HL-60/S4 treated with retinoic acid at 250 ng/mL for 4 days and 3 days (cell line): ENCODE results near the gene TTC27.
"Not testable (repeated sequence)": the region's sequence is repeated elsewhere in the genome, so short reads cannot be mapped to it uniquely, and the experiment has no call there.

Source experiments
- in situ Hi-C: fragments of 300-500 bp; cut with MboI; formaldehyde crosslinking; loops from 2 replicates; pipeline ENCODE4 v1.7.0; 2022; ENCODE audit warnings: low sequenced_read_pairs

TTC27 gene

GRCh38 chr2:32843699-32844098, 215.8 kb downstream of the TTC27 start:
- in situ Hi-C loops: no loop called here

DNA sequence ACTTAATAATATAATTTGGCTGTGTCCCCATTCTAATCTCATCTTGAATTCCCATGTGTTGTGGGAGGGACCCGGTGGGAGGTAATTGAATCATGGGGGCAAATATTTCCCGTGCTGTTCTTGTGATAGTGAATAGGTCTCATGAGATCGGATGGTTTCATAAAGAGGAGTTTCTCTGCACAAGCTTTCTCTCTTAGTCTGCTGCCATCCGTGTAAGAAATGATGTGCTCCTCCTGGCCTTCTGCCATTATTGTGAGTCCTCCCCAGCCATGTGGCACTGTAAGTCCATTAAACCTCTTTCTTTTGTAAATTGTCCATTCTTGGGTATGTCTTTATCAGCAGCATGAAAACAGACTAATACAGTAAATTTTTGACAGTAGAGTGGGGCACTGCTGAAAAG, 216.4 kb downstream of the TTC27 start:
- in situ Hi-C loops: no loop called here

DNA sequence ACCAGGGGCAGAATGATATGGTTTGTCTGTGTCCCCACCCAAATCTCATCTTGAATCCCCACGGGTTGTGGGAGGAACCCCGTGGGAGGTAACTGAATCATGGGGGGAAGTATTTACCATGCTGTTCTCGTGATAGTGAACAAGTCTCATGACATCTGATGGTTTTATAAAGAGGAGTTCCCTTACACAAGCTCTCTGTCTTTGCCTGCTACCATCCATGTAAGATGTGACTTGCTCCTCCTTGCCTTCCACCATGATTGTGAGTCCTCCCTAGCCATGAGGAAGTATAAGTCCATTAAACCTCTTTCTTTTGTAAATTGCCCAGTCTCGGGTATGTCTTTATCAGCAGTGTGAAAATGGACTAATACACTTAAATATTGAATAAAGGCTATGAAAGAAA, 218.4 kb downstream of the TTC27 start:
- in situ Hi-C loops: not testable (repeated sequence)

DNA sequence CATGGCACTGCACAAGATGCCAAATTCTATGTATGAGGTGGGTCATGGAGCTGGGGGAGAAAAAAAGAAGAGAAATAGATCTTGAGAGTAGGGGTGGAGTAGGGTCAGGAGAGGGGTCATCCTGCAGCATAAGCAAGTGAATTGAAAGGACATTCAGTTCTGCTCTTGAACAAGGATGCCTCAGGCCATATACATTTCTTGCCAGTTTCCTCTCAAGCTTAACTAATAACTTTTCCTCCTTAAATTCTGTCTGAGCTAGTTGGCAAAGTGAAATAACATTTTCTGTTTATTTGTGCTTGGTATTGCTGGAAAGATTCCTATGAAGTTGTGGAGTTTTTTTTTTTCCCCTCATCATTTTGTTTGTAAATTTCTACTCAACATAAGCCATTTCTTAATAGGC, 219.9 kb downstream of the TTC27 start:
- in situ Hi-C loops: no loop called here

DNA sequence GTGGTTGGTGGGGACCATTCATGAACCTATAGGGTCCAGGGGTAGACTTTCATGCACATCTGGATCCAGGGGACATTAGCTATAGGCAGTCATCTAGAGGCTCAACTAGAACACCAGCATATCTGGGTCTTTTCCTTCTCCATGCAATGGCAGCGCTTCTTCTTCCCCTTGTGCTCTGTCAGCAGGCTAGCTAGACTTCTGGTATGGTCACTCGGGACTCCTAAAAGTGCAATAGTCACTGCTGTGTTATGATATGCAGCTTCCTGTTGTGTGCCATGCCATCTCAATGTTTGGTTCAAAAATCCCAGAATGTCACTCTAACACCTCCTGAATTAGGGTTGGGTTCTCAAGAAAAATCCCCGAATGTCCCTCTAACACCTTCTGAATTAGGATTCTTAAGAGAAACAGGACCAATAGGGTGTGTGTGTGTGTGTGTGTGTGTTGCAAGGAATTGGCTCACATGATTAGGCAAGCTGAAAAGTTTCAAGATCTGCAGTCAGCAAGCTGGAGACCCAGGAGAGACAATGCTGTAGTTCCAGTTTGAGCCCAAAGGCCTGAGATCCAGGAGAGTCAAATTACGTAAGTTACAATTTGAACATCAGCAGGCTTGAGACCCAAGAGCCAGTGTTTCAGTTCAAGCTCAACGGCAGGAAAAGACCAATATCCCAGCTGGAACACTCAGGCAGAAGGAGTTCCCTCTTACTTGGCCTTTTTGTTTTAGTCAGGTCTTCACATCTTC, 221.8 kb downstream of the TTC27 start:
- in situ Hi-C loops: no loop called here

DNA sequence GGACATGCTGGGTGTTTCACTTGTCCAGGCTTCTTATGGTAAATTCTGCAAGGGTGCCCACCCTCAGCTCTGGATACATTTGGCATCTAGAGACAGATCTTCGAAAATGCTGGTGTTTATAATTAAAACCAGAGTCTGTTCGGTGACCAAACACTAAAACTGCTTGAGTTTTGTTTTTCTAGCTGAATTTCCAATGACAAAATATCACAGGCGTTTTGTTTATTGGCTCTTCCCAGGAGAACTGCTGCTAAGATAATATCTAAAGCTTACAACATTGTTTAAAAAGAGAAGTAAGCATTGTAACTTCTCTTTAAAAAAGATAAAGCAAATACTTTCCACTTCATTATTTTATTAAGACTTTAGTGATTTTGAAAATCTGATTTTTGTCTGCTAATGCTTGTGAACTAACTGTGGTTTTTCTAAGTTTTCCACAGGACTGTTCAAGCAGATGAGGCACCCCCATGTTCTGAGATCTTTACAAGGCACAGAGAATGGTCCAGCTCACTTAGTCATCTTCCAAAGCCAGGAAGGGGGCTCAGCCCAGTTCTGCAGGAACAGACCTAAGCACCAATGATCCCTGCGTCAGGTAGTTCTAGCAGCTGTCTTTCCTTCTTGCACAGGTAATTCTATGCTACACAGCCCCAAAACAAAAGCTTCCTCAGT, 224.1 kb downstream of the TTC27 start:
- in situ Hi-C loops: no loop called here

DNA sequence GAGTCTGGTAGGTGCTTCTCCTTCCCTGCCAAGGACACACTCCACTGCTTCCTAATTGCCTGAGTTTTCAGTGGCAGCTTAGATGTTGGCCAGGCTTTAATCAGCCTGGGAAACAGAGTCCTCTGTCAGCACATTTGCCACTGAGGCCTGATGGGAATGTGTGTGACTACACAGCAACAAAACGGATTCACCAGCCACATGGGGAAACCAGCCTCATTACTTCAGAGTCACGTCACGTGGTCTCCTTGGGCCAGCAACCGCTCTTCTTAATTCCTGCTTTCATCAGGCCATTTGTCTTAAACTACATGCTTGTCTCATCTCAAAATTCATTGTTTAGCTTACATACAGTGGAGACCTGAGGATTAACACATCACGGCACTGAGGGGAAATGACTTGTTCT, 225.0 kb downstream of the TTC27 start:
- in situ Hi-C loops: no loop called here

DNA sequence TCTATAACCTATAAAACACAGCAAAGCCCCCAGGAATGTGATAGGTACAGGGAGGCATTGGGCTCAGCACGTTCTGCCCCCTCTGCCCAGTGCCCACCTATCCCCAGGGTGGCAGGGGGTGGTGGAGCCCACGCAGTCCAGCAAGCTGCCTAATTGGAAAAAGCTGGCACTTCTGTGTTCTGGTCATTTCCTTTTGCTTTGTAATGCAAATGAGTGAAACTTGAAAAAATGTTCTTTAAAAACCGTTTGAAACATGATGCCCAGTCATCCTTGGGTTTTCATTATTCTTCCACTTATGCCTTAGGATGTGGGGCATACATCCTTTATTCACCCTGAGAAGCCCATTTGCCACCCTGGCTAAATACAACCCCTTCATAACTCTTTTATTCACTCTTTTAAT, 229.0 kb downstream of the TTC27 start:
- in situ Hi-C loops: no loop called here

GRCh38 chr2:32858713-32859112, 230.9 kb downstream of the TTC27 start:
- in situ Hi-C loops: no loop called here

- in situ Hi-C loops: no loop called here
Measured at GRCh38 chr2:32860385-32860784, 232.5 kb downstream of the TTC27 start.

GRCh38 chr2:32862269-32863055, 234.6 kb downstream of the TTC27 start:
- in situ Hi-C loops: no loop called here

DNA sequence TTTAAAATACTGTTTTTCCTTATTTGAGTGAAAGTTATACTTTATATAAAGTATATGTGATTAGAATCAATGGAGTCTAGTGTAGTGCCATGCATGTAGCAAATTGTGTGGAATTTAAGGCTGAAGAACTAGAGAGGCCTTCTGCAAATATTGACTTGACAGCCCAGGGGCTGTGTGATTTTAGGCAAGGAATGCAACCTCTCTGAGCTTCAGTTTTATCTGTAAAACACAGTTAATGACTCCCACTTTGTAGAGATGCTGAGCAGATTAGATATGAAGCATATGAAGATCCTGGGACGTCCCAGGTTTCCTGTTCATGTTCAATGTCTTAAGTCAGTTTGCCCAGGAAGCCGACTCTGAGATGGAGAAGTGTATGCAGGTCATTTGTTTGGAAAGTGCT, 235.5 kb downstream of the TTC27 start:
- in situ Hi-C loops: no loop called here

DNA sequence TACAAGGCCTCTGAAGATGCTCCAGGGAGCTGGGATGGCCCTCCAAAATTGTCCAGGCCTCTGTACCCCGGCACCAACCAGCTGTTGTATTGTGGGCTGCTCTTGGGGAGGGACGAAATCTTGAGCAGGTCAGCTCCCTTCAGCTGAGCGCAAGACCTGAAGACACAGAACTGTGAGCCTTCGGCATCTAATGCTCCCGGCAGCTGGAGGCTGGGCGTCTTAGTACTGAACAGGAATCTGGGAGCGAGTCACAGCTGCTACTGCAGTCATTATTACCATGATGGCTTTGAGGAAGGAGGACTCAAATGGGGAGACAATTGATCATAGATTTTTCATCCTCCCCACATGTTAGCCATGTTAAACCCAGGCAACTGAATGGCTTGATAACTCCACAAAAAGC, 236.0 kb downstream of the TTC27 start:
- in situ Hi-C loops: no loop called here

GRCh38 chr2:32864334-32865111, 236.7 kb downstream of the TTC27 start:
- in situ Hi-C loops: no loop called here

GRCh38 chr2:32865399-32866068, 237.7 kb downstream of the TTC27 start:
- in situ Hi-C loops: no loop called here

- in situ Hi-C loops: not testable (repeated sequence)
Measured at GRCh38 chr2:32866462-32866861, 238.6 kb downstream of the TTC27 start.
